Neural progenitor cell (in vitro differentiated cells): ENCODE results near the gene C5orf52.
"Not testable (repeated sequence)": the region's sequence is repeated elsewhere in the genome, so short reads cannot be mapped to it uniquely, and the experiment has no call there.

Experiments
- EZH2 ChIP-seq: fragments of 200-600 bp; sonication (generic); IDR thresholded peaks from 2 replicates; pipeline ENCODE4 v1.6.1; 2017; ENCODE audit warnings: antibody characterized with exemption, mild to moderate bottlenecking, moderate library complexity
- EZH2phosphoT487 ChIP-seq: fragments of 200-600 bp; sonication (generic); IDR thresholded peaks from 2 replicates; pipeline ENCODE4 v1.6.1; 2017; ENCODE audit warnings: antibody characterized with exemption
- TF ChIP-seq, protein P1 (sequence below): fragments of 200-600 bp; sonication (generic); IDR thresholded peaks from 2 replicates; pipeline ENCODE4 v1.5.1; 2017; ENCODE audit warnings: antibody characterized with exemption, mild to moderate bottlenecking

DNA sequence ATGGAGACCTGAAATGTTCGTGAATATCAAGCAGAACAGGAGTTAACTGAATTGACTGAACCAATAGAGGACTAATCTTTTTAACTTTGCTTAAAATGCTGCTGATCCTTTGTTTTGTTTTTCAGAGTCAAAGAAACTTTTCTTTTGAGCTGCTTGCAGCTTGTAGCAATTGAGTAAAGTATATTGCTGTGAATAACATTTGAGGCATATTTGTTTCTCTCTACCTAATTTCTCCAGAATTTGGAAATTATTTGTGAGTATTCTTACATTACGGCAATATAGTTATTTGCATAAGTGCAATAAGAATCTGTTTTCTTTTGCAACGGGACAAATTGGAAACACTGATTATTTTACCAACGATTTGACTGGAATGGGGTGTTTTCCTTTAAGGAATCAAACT lies 27.3 kb downstream of the C5orf52 start:
- TF ChIP-seq, protein P1, sequence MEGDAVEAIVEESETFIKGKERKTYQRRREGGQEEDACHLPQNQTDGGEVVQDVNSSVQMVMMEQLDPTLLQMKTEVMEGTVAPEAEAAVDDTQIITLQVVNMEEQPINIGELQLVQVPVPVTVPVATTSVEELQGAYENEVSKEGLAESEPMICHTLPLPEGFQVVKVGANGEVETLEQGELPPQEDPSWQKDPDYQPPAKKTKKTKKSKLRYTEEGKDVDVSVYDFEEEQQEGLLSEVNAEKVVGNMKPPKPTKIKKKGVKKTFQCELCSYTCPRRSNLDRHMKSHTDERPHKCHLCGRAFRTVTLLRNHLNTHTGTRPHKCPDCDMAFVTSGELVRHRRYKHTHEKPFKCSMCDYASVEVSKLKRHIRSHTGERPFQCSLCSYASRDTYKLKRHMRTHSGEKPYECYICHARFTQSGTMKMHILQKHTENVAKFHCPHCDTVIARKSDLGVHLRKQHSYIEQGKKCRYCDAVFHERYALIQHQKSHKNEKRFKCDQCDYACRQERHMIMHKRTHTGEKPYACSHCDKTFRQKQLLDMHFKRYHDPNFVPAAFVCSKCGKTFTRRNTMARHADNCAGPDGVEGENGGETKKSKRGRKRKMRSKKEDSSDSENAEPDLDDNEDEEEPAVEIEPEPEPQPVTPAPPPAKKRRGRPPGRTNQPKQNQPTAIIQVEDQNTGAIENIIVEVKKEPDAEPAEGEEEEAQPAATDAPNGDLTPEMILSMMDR: not testable (repeated sequence)
- not testable (repeated sequence) for TF ChIP-seq EZH2, EZH2phosphoT487
